Prostate gland (tissue), 2 donors: ENCODE measurements around the gene NR1I2.

Source experiments
- CTCF ChIP-seq, 4 experiments: fragments of 200-600 bp in 2 of 4; fragments of 450-650 bp in 2 of 4; sonication (generic) in 2 of 4; IDR thresholded peaks; 1 replicate in 3 of 4; 2 replicates in 1 of 4; pipeline ENCODE4 v1.5.1; 2016 to 2019; ENCODE audit warnings: antibody characterized with exemption in 4 of 4, mild to moderate bottlenecking in 2 of 4, moderate library complexity in 2 of 4
- POLR2A ChIP-seq: fragments of 450-650 bp; IDR thresholded peaks from one replicate; pipeline ENCODE4 v1.6.1; 2016; ENCODE audit warnings: antibody characterized with exemption, mild to moderate bottlenecking
- POLR2AphosphoS5 ChIP-seq: sonication (generic); formaldehyde crosslinking; IDR thresholded peaks from one replicate; pipeline ENCODE4 v1.6.1; 2017; ENCODE audit warnings: antibody characterized with exemption

- no peak for TF ChIP-seq CTCF (IDR thresholded peaks at IDR 0.05)
- no peak for TF ChIP-seq POLR2A
- no peak for TF ChIP-seq POLR2AphosphoS5
Observed at GRCh38 chr3:119765239-119765638, 16.7 kb upstream of the NR1I2 start.
